GM21526 (cell line): ENCODE results near the gene MCC.

ENCODE experiments used
- ATAC-seq: cut with Tn5 transposase; IDR thresholded peaks from one replicate; pipeline ENCODE4 v1.9.1; 2021; ENCODE audit warnings: moderate library complexity; ENCODE audit not compliant: unreplicated experiment, low FRiP score

MCC gene

GRCh38 chr5:113163328-113163727 is 324.9 kb downstream of the MCC start:
- ATAC-seq: no peak

GRCh38 chr5:113162770-113163169 is 325.5 kb downstream of the MCC start:
- ATAC-seq: no peak

- ATAC-seq: no peak
Observed at GRCh38 chr5:113162208-113162607, 326.0 kb downstream of the MCC start.

DNA sequence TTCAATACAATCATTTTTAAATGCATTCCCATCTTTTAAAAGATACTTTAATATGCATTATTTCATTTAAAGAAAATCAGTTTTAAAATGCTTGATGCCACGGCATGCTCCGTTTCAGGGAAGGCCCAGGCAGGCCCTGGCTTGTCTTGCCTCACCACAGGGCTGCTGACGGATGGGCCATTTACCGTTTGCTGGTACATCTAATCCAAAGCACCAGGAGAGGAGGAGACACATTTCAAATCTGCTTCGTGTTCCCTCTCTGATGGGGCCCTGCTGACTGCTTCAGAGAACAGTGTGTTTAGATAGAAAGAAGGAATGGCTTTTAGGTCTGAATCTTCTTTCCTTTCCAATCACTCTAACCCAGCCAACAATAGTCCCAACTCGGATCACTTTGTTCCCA is 326.4 kb downstream of the MCC start:
- no peak for ATAC-seq

DNA sequence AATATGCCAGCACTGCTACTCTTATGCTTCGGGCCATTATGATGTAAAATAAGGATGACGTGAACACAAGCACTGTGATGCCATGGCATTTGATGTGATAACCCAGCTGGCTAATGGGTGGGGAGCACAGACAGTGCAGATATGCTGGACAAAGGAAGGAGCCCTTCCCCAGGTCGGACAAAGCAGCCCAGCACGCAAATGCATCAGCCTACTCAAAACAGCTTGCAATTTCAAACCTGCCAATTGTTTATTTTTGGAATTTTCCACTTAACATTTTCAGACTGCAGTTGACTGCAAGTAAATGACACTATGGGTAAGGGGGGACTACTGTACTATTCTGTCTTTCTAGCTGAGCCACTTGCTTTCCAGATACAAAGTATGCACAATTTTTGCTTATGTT is 330.4 kb downstream of the MCC start:
- ATAC-seq: no peak

DNA sequence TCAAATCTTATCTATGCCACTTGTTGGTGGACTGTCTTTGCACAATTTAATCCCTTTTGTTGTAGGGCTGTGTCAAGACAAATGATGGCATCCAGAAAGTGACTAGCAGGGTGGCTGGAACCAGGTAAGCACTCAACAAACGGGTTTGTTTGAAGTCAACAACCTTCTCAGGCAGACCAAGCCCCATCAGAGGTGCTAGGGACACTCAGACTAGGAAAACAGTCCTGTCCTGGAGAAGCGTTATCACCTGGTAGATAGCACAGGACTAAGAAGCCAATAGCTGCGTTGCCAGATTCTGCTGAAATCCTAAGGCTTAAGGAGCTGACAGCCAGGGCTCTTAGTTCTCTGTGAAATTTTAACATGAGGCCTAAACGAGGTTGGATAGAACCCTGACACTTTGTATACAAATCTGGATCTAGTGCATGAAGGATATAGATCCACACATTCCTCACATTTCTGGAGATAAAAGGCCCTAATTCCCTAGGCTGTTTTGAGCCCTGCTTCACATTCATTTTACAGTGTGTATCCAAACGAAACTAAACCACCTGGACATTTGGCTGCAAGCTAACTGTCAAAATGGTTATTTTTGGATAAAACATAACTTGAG is 331.9 kb downstream of the MCC start:
- no peak for ATAC-seq

GRCh38 chr5:113153512-113154097 is 334.6 kb downstream of the MCC start:
- ATAC-seq: no peak

- ATAC-seq: no peak
Observed at GRCh38 chr5:113152380-113152740, 335.9 kb downstream of the MCC start.

DNA sequence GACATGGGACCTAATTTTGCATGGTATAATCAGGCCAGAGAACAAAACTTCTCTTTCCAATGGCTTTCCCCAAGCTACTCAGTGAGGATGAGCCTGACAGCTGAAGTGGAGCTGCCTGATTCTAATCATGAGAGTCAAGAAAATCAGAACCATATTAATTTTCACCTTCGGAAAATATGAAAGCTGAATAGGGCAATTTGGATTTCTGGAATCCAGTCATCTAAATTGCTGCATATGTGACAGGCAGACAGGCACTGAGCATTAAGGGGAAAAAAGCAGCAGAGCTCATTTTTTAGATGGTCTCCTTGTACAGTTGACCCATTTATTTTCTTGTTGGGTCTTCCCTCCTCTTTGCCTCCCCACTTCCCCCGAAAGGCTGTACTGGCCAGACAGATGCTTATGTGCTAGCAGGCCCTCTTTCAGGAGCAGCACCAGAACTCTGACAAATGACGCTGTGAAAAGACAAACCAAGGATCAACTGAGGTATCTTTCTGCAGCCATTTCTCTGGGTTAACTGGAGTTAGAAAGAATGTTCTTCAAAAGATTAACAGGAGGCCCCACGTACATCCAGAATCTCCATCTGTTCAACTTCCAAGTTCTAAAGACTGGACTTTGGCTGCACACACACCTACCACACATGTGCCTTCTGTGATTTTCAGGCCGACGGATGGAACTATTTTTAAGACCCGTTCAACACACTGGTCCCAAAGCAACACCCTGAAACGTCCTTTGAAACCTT is 336.4 kb downstream of the MCC start:
- ATAC-seq: no peak

DNA sequence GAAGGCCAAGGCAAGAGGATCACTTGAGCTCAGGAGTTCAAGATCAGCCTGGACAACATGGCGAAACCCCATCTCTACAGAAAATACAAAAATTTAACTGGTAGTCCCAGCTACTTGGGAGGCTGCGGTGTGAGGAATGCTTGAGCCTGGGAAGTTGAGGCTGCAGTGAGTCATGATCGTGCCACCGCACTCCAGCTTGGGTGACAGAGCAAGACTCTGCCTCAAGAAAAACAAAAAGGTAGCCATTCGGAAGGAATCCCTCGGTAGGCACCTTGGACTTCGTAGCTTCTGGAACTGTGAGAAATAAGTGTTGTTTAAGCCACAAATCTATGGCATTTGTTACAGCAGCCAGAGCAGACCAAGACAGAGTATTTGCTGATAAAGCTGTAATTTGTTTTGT is 337.4 kb downstream of the MCC start:
- ATAC-seq: no peak

- ATAC-seq: no peak
Observed at GRCh38 chr5:113150221-113150620, 338.0 kb downstream of the MCC start.

GRCh38 chr5:113147537-113147936 is 340.7 kb downstream of the MCC start:
- ATAC-seq: no peak

GRCh38 chr5:113147101-113147508 is 341.1 kb downstream of the MCC start:
- no peak for ATAC-seq

- no peak for ATAC-seq
Observed at GRCh38 chr5:113145757-113146387, 342.4 kb downstream of the MCC start.

DNA sequence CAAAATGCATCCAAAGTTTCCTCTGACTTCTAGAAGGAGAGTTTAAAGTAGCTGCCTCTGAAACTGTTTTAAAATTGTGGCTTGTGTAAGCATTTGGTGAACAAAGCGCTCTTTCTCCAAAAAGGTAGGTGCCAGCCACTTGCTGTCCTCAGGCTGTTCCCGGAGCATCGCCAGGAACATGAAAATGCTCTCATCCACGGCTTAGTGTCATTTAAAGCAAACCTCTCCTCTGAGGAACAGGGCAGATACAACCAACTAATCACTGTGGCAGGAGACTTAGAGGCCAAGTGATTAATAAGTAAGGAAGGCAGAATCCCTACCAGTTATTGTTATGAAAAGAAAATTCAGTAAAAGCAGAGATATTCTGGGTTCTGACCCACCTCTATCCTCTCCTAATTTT is 346.1 kb downstream of the MCC start:
- ATAC-seq: no peak

- ATAC-seq: no peak
Observed at GRCh38 chr5:113140837-113141671, 347.2 kb downstream of the MCC start.

GRCh38 chr5:113133211-113133975 is 354.9 kb downstream of the MCC start:
- ATAC-seq: no peak

DNA sequence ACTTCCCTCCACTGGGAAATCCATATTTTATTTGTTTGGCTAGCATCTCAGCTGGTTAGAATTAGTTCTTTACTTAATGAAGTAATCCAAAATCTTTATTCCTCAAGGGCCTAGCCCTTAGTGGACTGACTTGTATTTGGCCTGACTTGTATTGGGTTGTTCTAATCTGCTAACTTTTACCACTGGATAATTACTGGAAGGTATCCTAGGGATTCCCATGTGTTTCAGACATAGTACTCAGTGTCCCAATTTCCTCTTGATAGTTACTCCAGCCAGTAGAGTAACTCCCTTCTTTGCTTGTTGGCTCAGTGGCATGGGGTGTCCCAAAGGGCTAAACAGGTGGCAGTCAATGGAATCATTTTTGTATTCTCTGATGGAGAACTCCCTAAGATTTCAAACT is 355.7 kb downstream of the MCC start:
- no peak for ATAC-seq

DNA sequence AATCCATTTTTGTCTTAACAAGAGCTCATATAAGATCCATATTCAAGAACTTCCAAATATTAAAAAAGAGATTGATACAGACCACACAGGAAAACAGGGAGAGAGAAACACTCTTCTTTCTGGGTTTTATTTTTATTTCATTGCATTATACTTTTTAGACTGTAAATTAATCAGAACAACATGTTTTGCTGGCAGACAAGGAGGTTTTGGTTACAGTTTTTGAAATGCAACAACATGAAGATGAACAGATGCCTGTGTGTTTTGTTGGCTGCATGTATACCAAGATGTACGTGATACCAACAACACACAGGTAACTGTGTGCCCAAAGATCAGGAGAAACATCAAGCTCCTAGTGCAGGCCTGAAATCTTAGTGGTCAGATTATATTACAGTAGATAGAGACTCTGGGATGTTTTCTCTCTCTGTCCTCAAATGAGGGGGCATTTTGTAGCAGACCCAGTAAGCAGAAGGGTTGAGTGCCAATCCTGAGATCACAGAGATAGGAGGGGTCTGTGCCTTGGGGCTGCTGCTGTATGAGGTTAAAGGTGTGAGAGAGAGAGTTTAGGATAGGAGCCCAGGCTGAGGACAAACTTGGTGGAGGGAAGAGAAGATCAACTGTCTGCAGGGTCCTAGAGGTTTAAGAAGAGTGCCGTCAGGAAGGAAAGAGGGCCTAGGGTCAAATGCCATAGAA is 359.5 kb downstream of the MCC start:
- no peak for ATAC-seq

DNA sequence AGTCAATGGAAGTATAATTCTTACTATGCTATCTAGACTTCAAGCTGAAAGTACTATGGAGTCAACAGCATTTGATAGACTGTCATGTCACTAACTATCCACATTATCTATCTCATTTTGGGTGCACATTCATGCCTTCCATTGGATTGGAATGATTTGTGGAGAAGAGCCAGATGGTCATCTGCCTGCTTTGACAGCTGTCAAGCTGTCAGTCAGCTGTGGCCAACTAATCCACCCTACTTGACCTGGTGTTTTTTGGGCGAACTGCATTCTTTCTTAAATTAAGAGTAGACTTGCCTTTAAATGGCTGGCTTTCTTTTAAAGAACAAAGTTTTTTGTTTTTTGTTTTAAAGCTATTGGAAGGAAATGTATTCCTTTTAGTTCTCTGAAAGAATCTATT is 360.2 kb downstream of the MCC start:
- no peak for ATAC-seq
